Measurements from ENCODE around the gene PRKCE. TPM values are rescaled to one million over a fixed set of nuclear protein-coding genes. Genes with fewer than 3 reads are reported as not detected.

The PRKCE gene
- total RNA-seq, 2 experiments from 2014 or later: 24.9 to 26.2 TPM

GRCh38 chr2:45968946-45969584 is 317.6 kb downstream of the PRKCE start:
- ATAC-seq (ENCODE audit: poor library complexity) (no peak), DNase-seq (no peak)
- Mint-ChIP-seq H3K27ac (no peak overlapping the region), H3K27me3 (no peaks in the 10 kb centered on the region), H3K9me3 (no peaks in the 10 kb centered on the region), H3K4me3 (no peak overlapping the region), H3K36me3 (ENCODE audit: low read depth) (no peaks in the 10 kb centered on the region), H3K4me1 (ENCODE audit: low read depth) (peaks cover 12% of the 10 kb centered on the region)
- ChIA-PET CTCF (no interaction called here), POLR2A (interaction anchor here (0.7 kb wide), 1 partner anchor 34 kb away, joined by 4 read pairs; no protein-coding TSS in a partner anchor)
- Histone ChIP-seq H3K36me3 (ENCODE audit: insufficient read depth, low read length) (no peaks in the 10 kb centered on the region), H3K9me3 (ENCODE audit: control insufficient read depth in 1 of 2, insufficient read depth in 1 of 2, low read length in 2 of 2) (no peaks in the 10 kb centered on the region), H3K4me1 (ENCODE audit: insufficient read depth, low read length) (peaks cover 5% of the 10 kb centered on the region), H3K4me3 (ENCODE audit: low read length) (no peak overlapping the region), H3K27ac (ENCODE audit: low read depth in 1 of 2, low read length in 2 of 2) (no peak overlapping the region), H3K27me3 (ENCODE audit: control insufficient read depth in 1 of 2, insufficient read depth in 2 of 2, low read length in 2 of 2) (no peaks in the 10 kb centered on the region)
- TF ChIP-seq CTCF (IDR thresholded peaks at IDR 0.05): no peak
- intact Hi-C loops (cut with DNase I, micrococcal nuclease): no loop called here

GRCh38 chr2:45973426-45973825 is 322.0 kb downstream of the PRKCE start:
- Mint-ChIP-seq H3K27ac (no peak overlapping the region), H3K4me1 (ENCODE audit: low read depth) (no peaks in the 10 kb centered on the region), H3K36me3 (ENCODE audit: low read depth) (no peaks in the 10 kb centered on the region), H3K9me3 (no peaks in the 10 kb centered on the region), H3K27me3 (no peaks in the 10 kb centered on the region), H3K4me3 (no peak overlapping the region)
- no peaks in the 10 kb centered on the region for H3K36me3 ChIP-seq (ENCODE audit: insufficient read depth, low read length)
- TF ChIP-seq CTCF (IDR thresholded peaks at IDR 0.05): no peak
- POLR2A ChIA-PET: no interaction called here
- H3K9me3 ChIP-seq (ENCODE audit: control insufficient read depth in 1 of 2, insufficient read depth in 1 of 2, low read length in 2 of 2): no peaks in the 10 kb centered on the region
- no peak for DNase-seq
- CTCF ChIA-PET: no interaction called here
- no peak overlapping the region for H3K27ac ChIP-seq (ENCODE audit: low read depth in 1 of 2, low read length in 2 of 2)
- H3K4me1 ChIP-seq (ENCODE audit: insufficient read depth, low read length): no peaks in the 10 kb centered on the region
- H3K4me3 ChIP-seq (ENCODE audit: low read length): no peak overlapping the region
- ATAC-seq (ENCODE audit: poor library complexity): no peak
- intact Hi-C loops (cut with DNase I, micrococcal nuclease): no loop called here
- H3K27me3 ChIP-seq (ENCODE audit: control insufficient read depth in 1 of 2, insufficient read depth in 2 of 2, low read length in 2 of 2): no peaks in the 10 kb centered on the region

GRCh38 chr2:45974056-45974455 is 322.6 kb downstream of the PRKCE start:
- no peaks in the 10 kb centered on the region for H3K27me3 ChIP-seq (ENCODE audit: control insufficient read depth in 1 of 2, insufficient read depth in 2 of 2, low read length in 2 of 2)
- H3K27ac ChIP-seq (ENCODE audit: low read depth in 1 of 2, low read length in 2 of 2): no peak overlapping the region
- Mint-ChIP-seq H3K27ac (no peak overlapping the region), H3K9me3 (no peaks in the 10 kb centered on the region), H3K4me1 (ENCODE audit: low read depth) (no peaks in the 10 kb centered on the region), H3K27me3 (no peaks in the 10 kb centered on the region), H3K4me3 (no peak overlapping the region), H3K36me3 (ENCODE audit: low read depth) (no peaks in the 10 kb centered on the region)
- H3K4me3 ChIP-seq (ENCODE audit: low read length): no peak overlapping the region
- intact Hi-C loops (cut with DNase I, micrococcal nuclease): no loop called here
- ChIA-PET POLR2A (no interaction called here), CTCF (no interaction called here)
- H3K9me3 ChIP-seq (ENCODE audit: control insufficient read depth in 1 of 2, insufficient read depth in 1 of 2, low read length in 2 of 2): no peaks in the 10 kb centered on the region
- TF ChIP-seq CTCF (IDR thresholded peaks at IDR 0.05): no peak
- no peaks in the 10 kb centered on the region for H3K36me3 ChIP-seq (ENCODE audit: insufficient read depth, low read length)
- no peaks in the 10 kb centered on the region for H3K4me1 ChIP-seq (ENCODE audit: insufficient read depth, low read length)
- ATAC-seq (ENCODE audit: poor library complexity): no peak
- DNase-seq: no peak
